ENCODE data around the gene EIF4E3.

- TF ChIP-seq POLR2A (IDR thresholded peaks at IDR 0.05) (no peak), CTCF (IDR thresholded peaks at IDR 0.05) (no peak)
Measured at GRCh38 chr3:71701251-71701762, 23.9 kb downstream of the EIF4E3 start.

Data from uterus (tissue), 2 donors.